ENCODE results near the gene ADCYAP1R1.

ADCYAP1R1 gene

DNA sequence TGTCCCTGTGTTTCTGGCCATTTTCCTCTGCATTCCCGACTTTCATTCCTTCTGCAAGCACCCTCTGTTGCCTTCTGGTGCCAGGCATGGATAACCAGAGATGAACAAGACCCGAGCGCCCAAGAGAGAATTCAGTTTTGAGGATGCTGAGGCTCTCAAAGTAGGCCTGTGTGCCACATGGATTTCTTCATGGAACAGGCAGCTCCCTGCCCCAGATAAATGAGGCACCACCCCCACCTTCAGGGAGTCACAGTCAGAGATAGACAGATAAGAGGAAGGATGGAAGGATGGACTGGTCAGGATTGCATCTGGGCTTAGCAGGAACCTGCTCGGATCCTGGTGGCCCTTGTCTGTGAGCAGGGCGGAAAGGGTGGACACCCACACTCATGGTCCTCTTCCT lies 49.4 kb downstream of the ADCYAP1R1 start:
- DNase-seq (ENCODE audit: low read depth) = no peak
- TF ChIP-seq, protein P1, sequence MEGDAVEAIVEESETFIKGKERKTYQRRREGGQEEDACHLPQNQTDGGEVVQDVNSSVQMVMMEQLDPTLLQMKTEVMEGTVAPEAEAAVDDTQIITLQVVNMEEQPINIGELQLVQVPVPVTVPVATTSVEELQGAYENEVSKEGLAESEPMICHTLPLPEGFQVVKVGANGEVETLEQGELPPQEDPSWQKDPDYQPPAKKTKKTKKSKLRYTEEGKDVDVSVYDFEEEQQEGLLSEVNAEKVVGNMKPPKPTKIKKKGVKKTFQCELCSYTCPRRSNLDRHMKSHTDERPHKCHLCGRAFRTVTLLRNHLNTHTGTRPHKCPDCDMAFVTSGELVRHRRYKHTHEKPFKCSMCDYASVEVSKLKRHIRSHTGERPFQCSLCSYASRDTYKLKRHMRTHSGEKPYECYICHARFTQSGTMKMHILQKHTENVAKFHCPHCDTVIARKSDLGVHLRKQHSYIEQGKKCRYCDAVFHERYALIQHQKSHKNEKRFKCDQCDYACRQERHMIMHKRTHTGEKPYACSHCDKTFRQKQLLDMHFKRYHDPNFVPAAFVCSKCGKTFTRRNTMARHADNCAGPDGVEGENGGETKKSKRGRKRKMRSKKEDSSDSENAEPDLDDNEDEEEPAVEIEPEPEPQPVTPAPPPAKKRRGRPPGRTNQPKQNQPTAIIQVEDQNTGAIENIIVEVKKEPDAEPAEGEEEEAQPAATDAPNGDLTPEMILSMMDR (conservative IDR thresholded peaks at IDR 0.05; ENCODE audit: low read length) = no peak
- H3K4me3 ChIP-seq (ENCODE audit: low read length) = no peak overlapping the region

DNA sequence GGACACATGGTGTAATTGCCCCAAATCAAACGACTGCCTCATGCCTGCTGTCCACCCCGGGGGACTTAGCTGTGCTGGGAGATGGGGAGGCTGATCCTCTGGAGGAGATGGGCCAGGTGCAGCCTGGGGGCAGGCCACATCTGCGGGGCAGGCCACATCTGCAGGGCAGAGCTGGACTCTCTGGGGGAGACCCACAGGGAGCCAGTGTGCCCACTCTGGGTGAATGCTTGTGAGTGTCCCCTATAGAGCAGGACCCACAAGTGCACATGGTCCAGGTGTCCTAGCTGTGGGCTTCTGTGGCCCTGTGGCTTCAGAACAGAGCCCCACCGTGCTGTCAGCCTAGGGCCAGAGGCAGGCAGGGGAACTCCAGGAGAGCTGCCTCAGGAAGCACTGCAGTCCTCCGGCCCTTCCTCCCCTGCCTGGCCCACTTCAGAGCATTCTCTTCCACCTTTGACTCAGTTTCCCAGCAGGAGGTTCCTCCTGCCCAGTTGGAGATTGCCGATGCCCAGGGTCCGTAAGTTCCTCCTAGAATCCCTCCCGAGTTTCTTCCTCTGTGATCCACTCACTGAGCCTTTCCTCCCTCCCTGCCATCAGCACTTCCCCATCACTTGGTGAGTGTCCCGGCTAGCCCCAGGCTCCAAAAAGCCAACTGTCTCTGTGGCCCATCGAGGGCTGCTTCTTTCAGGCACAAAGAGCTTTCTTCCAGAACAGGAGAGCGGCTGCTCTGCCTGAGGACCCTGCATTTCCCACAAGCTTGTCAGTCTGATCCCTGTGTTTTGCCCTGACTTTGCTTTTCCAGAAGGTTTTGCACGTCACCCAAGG lies 50.3 kb downstream of the ADCYAP1R1 start:
- no peak overlapping the region for H3K4me3 ChIP-seq (ENCODE audit: low read length)
- TF ChIP-seq, protein P1 (conservative IDR thresholded peaks at IDR 0.05; ENCODE audit: low read length) = no peak
- DNase-seq (ENCODE audit: low read depth) = no peak

DNA sequence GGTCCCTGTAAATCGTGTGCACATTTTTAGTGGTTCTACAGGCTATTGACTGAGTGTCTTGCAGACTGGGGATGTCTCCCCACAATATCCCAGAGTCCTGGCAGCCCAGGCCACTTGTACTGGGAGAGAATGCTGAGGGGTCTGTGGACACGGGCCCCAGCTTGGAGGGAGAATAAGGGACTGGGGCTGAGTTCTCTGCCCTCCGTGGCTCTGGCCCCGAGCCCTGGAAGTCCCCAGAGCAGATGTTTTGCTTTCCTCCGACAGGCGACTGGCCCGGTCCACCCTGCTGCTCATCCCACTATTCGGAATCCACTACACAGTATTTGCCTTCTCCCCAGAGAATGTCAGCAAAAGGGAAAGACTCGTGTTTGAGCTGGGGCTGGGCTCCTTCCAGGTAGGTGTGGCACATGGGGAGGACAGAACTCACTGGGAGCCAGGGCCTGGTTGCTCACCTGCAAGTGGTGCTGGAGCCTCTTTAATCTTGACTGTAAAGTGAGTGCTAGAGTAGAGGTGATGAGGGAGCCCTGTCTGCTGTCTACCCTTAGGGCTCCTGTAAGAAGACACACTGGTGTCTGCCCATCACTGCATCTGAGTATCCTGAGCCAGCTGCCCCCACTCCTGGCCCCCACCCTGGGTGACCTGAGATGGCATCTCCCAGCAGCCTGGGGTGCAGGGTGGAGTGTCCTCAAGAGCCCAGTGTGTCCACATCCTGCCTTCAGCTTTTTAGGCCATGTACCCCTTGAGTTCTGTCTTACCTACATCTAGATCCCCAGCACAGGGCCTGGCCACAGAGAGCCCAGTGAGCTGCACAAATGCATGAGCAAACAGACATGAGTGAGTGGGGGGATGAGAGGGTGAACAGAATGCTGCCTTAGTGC lies 51.1 kb downstream of the ADCYAP1R1 start:
- TF ChIP-seq, protein P1 (conservative IDR thresholded peaks at IDR 0.05; ENCODE audit: low read length) = no peak
- DNase-seq (ENCODE audit: low read depth) = no peak
- no peak overlapping the region for H3K4me3 ChIP-seq (ENCODE audit: low read length)

DNA sequence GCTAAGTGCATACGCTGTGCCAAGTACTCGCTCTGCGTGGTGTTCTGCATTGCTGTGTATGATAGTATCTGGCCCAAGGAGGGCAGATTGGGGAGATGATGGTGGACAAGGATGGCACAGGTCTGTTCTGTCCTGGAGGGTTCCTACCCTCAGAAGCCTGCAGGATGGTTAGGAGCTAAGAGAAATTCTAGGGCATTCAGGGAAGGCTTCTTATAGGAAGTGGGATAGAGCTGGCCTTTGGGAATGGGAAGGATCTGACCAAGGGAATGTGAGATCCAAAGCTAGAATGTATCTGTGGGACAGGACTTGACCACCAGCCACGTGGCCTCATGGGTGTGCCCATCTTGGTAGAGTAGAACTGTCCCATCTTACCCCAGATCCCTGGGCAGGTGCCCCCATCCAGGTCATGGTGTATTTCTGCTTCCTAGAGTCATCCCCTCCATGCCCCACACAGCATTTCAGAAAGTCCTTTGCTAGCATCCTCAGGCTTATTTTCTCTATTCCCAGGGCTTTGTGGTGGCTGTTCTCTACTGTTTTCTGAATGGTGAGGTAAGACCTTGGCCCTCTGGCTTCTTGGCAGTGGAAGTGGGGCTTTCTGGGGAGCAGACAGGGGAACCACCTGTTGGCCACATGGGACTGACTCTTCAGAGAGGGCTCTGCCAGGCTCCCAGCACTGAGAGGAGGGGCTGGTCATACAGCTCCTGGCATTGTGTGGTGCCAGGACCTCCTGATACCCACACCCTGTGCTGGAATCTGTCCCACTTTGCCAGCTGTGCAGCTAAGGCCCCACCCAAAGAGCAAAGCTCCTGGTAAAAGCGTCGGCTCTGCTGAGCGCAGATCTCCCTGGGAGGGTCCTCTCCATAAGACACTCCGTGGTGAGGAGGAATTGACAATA lies 52.5 kb downstream of the ADCYAP1R1 start:
- no peak overlapping the region for H3K4me3 ChIP-seq (ENCODE audit: low read length)
- TF ChIP-seq, protein P1 (conservative IDR thresholded peaks at IDR 0.05; ENCODE audit: low read length) = no peak
- no peak for DNase-seq (ENCODE audit: low read depth)

DNA sequence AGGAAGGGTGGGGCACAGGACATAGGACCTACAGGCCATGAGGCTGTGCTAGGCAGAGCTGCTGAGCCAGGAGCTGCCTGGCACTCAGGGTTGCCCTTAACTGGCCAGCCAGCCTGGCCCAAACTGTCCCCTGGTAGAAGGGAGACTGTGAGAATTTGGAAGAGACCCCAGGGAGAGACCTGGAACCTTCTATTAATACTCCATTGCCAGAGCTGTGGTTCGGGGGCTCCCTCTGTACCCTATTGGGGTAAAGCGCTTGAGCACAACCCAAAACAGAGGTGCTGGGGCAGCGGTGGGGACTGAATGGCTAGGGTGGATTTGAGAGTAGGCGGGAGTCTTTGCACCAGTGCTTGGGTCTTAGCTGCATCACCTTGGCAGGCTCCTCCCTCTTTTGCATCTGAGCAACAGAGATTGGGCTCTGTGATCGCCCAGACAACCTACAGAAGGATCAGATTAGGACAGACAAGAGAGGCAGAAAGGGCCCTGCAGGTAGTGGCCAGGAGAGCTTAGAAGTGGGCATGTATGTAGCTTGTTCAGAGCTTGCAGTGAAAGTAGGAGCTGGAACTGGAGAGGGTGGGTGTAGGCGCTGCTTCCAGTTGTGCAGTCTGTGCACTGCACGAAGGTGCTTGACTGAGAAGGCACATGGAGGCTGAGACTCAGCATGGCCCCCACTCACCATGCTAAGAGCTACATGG lies 53.3 kb downstream of the ADCYAP1R1 start:
- TF ChIP-seq, protein P1 (conservative IDR thresholded peaks at IDR 0.05; ENCODE audit: low read length) = no peak
- H3K4me3 ChIP-seq (ENCODE audit: low read length) = no peak overlapping the region
- DNase-seq (ENCODE audit: low read depth) = no peak

All from AG10803 (cell line).